Measurements from ENCODE around the gene CRIM1.

CRIM1 gene

DNA sequence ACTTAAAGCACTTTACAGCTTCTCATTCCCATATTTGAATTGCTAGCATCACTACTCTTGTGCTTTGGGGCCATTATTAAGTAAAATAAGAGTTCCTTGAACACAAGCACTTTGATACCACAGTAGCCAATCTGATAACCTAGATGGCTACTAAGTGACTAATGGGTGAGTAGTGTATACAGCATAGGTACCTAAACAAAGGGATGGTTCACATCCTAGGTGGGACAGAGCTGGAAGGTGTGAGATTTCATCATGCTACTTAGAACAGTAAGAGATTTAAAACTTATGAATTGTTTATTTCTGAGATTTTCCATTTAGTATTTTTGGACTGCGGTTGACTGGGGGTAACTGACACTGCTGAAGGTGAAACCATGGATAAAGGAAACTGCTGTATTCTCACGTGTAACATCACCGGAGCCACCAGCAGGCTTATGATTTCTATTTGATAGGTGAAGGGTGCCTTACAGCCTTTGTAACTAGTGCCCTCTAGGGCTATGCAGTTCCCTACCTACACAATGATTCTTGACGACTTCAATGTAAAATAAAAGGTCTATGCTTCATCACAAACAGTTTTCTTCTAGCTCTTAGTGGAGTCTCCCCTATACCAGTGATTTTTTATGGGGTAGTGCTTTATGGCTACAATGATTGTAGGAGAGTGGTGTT lies 22.1 kb upstream of the CRIM1 start:
- no peaks in the 10 kb centered on the region for H3K9me3 ChIP-seq (ENCODE audit: insufficient read depth, low read depth, low read length)
- H3K4me3 ChIP-seq (ENCODE audit: low read length) = no peak overlapping the region
- H3K27me3 ChIP-seq (ENCODE audit: insufficient read depth, low read length) = no peaks in the 10 kb centered on the region
- WGBS = 58% methylated on average over 4 of the region's 4 CpGs
- no peak overlapping the region for H3K9ac ChIP-seq (ENCODE audit: low read depth, low read length)
- no peak overlapping the region for H3K27ac ChIP-seq (ENCODE audit: low read depth, low read length)
- H3K36me3 ChIP-seq (ENCODE audit: insufficient read depth, low read length) = no peaks in the 10 kb centered on the region
- H3K4me1 ChIP-seq (ENCODE audit: insufficient read depth, low read length) = peaks cover 11% of the 10 kb centered on the region; the same call in 1 of the 2 replicates

DNA sequence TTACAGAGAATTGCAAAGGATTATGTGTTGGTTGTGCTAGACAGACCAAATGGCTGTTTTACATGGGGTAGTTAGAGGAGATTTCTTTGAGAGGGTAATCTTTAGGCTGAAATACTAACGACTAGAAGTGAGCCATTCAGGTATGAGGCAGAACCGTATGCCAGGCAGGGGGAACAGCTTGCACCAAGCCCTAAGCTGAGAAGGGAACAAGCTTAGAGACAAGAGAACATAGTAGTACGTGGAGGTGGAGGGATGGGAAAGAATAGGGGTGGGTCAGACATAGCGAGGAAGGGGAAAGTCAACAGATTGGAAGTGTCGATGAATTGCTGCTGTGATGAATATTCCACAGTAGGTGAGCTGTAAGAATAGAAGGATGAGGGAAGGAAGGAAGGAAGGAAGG lies 20.0 kb upstream of the CRIM1 start:
- Histone ChIP-seq H3K9me3 (ENCODE audit: insufficient read depth, low read depth, low read length) (no peaks in the 10 kb centered on the region), H3K9ac (ENCODE audit: low read depth, low read length) (no peak overlapping the region), H3K4me1 (ENCODE audit: insufficient read depth, low read length) (peaks cover 15% of the 10 kb centered on the region; the same call in 1 of the 2 replicates), H3K27ac (ENCODE audit: low read depth, low read length) (no peak overlapping the region), H3K4me3 (ENCODE audit: low read length) (no peak overlapping the region), H3K27me3 (ENCODE audit: insufficient read depth, low read length) (no peaks in the 10 kb centered on the region), H3K36me3 (ENCODE audit: insufficient read depth, low read length) (no peaks in the 10 kb centered on the region)
- 73% methylated on average over 5 of the region's 5 CpGs for WGBS

- Histone ChIP-seq H3K36me3 (ENCODE audit: insufficient read depth, low read length) (no peaks in the 10 kb centered on the region), H3K9ac (ENCODE audit: low read depth, low read length) (no peak overlapping the region), H3K4me1 (ENCODE audit: insufficient read depth, low read length) (peaks cover 15% of the 10 kb centered on the region; the same call in 1 of the 2 replicates), H3K4me3 (ENCODE audit: low read length) (no peak overlapping the region), H3K27me3 (ENCODE audit: insufficient read depth, low read length) (no peaks in the 10 kb centered on the region), H3K27ac (ENCODE audit: low read depth, low read length) (no peak overlapping the region), H3K9me3 (ENCODE audit: insufficient read depth, low read depth, low read length) (no peaks in the 10 kb centered on the region)
- 97% methylated on average over 2 of the region's 2 CpGs for WGBS
Observed at GRCh38 chr2:36336321-36336720, 19.3 kb upstream of the CRIM1 start.

- no peaks in the 10 kb centered on the region for H3K27me3 ChIP-seq (ENCODE audit: insufficient read depth, low read length)
- peaks cover 15% of the 10 kb centered on the region; the same call in 1 of the 2 replicates for H3K4me1 ChIP-seq (ENCODE audit: insufficient read depth, low read length)
Observed at GRCh38 chr2:36337354-36337753, 18.2 kb upstream of the CRIM1 start.

GRCh38 chr2:36338124-36338826 lies 17.3 kb upstream of the CRIM1 start:
- no peak overlapping the region for H3K27ac ChIP-seq (ENCODE audit: low read depth, low read length)
- peaks cover 15% of the 10 kb centered on the region; the same call in 1 of the 2 replicates for H3K4me1 ChIP-seq (ENCODE audit: insufficient read depth, low read length)
- H3K9me3 ChIP-seq (ENCODE audit: insufficient read depth, low read depth, low read length) = no peaks in the 10 kb centered on the region
- H3K36me3 ChIP-seq (ENCODE audit: insufficient read depth, low read length) = no peaks in the 10 kb centered on the region
- H3K9ac ChIP-seq (ENCODE audit: low read depth, low read length) = no peak overlapping the region
- 91% methylated on average over 2 of the region's 3 CpGs for WGBS
- no peak overlapping the region for H3K4me3 ChIP-seq (ENCODE audit: low read length)
- no peaks in the 10 kb centered on the region for H3K27me3 ChIP-seq (ENCODE audit: insufficient read depth, low read length)

More at GRCh38 chr2:36337354-36337753, 18.2 kb upstream of the CRIM1 start:
- no peaks in the 10 kb centered on the region for H3K9me3 ChIP-seq (ENCODE audit: insufficient read depth, low read depth, low read length)
- H3K27ac ChIP-seq (ENCODE audit: low read depth, low read length) = no peak overlapping the region
- H3K36me3 ChIP-seq (ENCODE audit: insufficient read depth, low read length) = no peaks in the 10 kb centered on the region
- H3K9ac ChIP-seq (ENCODE audit: low read depth, low read length) = no peak overlapping the region
- no peak overlapping the region for H3K4me3 ChIP-seq (ENCODE audit: low read length)

DNA sequence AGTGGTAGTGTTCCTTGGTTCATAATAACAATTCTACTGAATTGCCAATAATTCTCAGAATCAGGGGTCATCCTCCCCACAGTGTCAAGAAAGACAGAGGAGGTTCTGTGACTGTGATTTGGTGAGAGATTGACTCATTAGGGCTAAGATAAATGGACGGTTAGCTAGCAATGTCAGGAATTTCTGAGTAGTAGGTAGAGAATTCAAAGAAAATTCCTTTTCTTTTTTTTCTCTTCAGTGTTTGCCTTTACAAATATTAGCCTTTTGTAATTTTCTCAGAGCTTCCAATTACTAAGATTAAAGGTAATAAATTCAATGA lies 16.8 kb upstream of the CRIM1 start:
- no peak overlapping the region for H3K4me3 ChIP-seq (ENCODE audit: low read length)
- H3K27ac ChIP-seq (ENCODE audit: low read depth, low read length) = 0 out of 2 replicates have a peak overlapping the region, but pooled peaks have one; percentile 19
- no peak overlapping the region for H3K9ac ChIP-seq (ENCODE audit: low read depth, low read length)
- no peaks in the 10 kb centered on the region for H3K9me3 ChIP-seq (ENCODE audit: insufficient read depth, low read depth, low read length)
- 55% methylated on average over 1 of the region's 1 CpG for WGBS
- no peaks in the 10 kb centered on the region for H3K27me3 ChIP-seq (ENCODE audit: insufficient read depth, low read length)
- peaks cover 15% of the 10 kb centered on the region; the same call in 1 of the 2 replicates for H3K4me1 ChIP-seq (ENCODE audit: insufficient read depth, low read length)
- no peaks in the 10 kb centered on the region for H3K36me3 ChIP-seq (ENCODE audit: insufficient read depth, low read length)

DNA sequence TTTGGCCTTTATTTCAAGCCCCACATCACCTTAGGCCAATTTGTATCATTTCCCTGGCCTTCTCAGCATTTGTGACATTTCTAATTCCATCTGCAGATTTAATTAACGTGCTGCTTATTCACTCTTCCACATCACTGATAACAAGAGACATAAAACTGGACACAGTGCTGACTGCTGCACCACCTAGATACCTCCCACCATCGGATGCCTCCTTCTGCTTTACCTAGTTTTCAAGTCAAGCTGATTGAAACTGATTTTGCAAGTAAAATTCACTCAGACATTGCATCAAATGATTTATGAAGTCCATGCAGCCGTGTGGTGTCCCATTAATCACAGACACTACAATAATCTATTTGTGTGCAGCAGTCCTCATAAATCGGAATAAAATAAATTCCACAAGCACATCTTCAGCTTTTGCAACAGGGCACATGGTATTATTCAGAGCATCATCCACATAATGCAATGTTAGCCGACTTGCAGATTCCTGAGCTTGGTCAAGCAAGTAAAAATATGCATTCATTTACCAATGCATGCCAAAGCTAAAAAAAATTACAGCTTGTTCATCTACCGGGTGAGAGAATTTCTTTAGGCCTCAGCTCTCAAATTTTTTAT lies 15.9 kb upstream of the CRIM1 start:
- H3K4me1 ChIP-seq (ENCODE audit: insufficient read depth, low read length) = peaks cover 15% of the 10 kb centered on the region; the same call in 1 of the 2 replicates
- H3K4me3 ChIP-seq (ENCODE audit: low read length) = no peak overlapping the region
- H3K36me3 ChIP-seq (ENCODE audit: insufficient read depth, low read length) = no peaks in the 10 kb centered on the region
- H3K27me3 ChIP-seq (ENCODE audit: insufficient read depth, low read length) = no peaks in the 10 kb centered on the region
- no peaks in the 10 kb centered on the region for H3K9me3 ChIP-seq (ENCODE audit: insufficient read depth, low read depth, low read length)
- no peak overlapping the region for H3K9ac ChIP-seq (ENCODE audit: low read depth, low read length)
- 89% methylated on average over 6 of the region's 6 CpGs for WGBS
- H3K27ac ChIP-seq (ENCODE audit: low read depth, low read length) = no peak overlapping the region

- H3K4me3 ChIP-seq (ENCODE audit: low read length) = no peak overlapping the region
- no peak overlapping the region for H3K27ac ChIP-seq (ENCODE audit: low read depth, low read length)
- 96% methylated on average over 3 of the region's 3 CpGs for WGBS
- no peak overlapping the region for H3K9ac ChIP-seq (ENCODE audit: low read depth, low read length)
- peaks cover 10% of the 10 kb centered on the region; the same call in 1 of the 2 replicates for H3K4me1 ChIP-seq (ENCODE audit: insufficient read depth, low read length)
- no peaks in the 10 kb centered on the region for H3K9me3 ChIP-seq (ENCODE audit: insufficient read depth, low read depth, low read length)
- no peaks in the 10 kb centered on the region for H3K27me3 ChIP-seq (ENCODE audit: insufficient read depth, low read length)
- H3K36me3 ChIP-seq (ENCODE audit: insufficient read depth, low read length) = no peaks in the 10 kb centered on the region
Observed at GRCh38 chr2:36343606-36344005, 12.0 kb upstream of the CRIM1 start.

GRCh38 chr2:36348721-36349120 lies 6.9 kb upstream of the CRIM1 start:
- Histone ChIP-seq H3K4me3 (ENCODE audit: low read length) (no peak overlapping the region), H3K27me3 (ENCODE audit: insufficient read depth, low read length) (peaks cover 3% of the 10 kb centered on the region), H3K36me3 (ENCODE audit: insufficient read depth, low read length) (no peaks in the 10 kb centered on the region), H3K9ac (ENCODE audit: low read depth, low read length) (no peak overlapping the region), H3K27ac (ENCODE audit: low read depth, low read length) (no peak overlapping the region), H3K4me1 (ENCODE audit: insufficient read depth, low read length) (peaks cover 10% of the 10 kb centered on the region), H3K9me3 (ENCODE audit: insufficient read depth, low read depth, low read length) (no peaks in the 10 kb centered on the region)
- 95% methylated on average over 2 of the region's 2 CpGs for WGBS

DNA sequence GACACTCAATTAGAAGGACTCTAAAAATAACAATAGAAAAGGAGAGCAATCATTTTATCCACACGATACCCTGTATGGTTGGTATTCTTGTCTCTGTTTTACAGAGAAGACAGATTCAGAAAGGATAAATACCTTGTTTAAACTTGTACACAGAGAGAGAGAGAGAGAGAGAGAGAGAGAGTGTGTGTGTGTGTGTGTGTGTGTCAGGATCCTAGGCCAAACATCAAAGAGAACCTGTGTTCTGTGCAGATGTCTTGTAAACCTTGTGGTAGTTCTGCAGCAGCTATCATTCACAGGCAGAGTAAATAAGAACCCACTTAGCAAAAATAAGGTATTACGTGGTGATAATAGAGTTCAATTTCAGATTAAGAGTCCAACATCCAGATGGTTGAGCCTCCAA lies 4.3 kb upstream of the CRIM1 start:
- Histone ChIP-seq H3K27me3 (ENCODE audit: insufficient read depth, low read length) (peaks cover 16% of the 10 kb centered on the region), H3K9me3 (ENCODE audit: insufficient read depth, low read depth, low read length) (no peaks in the 10 kb centered on the region), H3K4me3 (ENCODE audit: low read length) (no peak overlapping the region), H3K4me1 (ENCODE audit: insufficient read depth, low read length) (peaks cover 15% of the 10 kb centered on the region), H3K36me3 (ENCODE audit: insufficient read depth, low read length) (no peaks in the 10 kb centered on the region), H3K27ac (ENCODE audit: low read depth, low read length) (no peak overlapping the region), H3K9ac (ENCODE audit: low read depth, low read length) (no peak overlapping the region)
- 97% methylated on average over 2 of the region's 2 CpGs for WGBS

- H3K4me1 ChIP-seq (ENCODE audit: insufficient read depth, low read length) = peaks cover 15% of the 10 kb centered on the region
- H3K4me3 ChIP-seq (ENCODE audit: low read length) = no peak overlapping the region
- H3K36me3 ChIP-seq (ENCODE audit: insufficient read depth, low read length) = no peaks in the 10 kb centered on the region
- no peaks in the 10 kb centered on the region for H3K9me3 ChIP-seq (ENCODE audit: insufficient read depth, low read depth, low read length)
- WGBS = 36% methylated on average over 8 of the region's 10 CpGs
- no peak overlapping the region for H3K27ac ChIP-seq (ENCODE audit: low read depth, low read length)
- H3K27me3 ChIP-seq (ENCODE audit: insufficient read depth, low read length) = peaks cover 16% of the 10 kb centered on the region
- H3K9ac ChIP-seq (ENCODE audit: low read depth, low read length) = no peak overlapping the region
Observed at GRCh38 chr2:36351736-36352349, 3.7 kb upstream of the CRIM1 start.

Data from HUES64 (cell line).